Testis (tissue), 2 donors: ENCODE results near the gene CFAP46.

ENCODE experiments used
- CTCF ChIP-seq, 3 experiments: fragments of 450-650 bp in 2 of 3; fragments of 200-600 bp in 1 of 3; sonication (generic) in 1 of 3; IDR thresholded peaks; one replicate each; pipeline ENCODE4 v1.5.1; 2016 to 2019; ENCODE audit warnings: antibody characterized with exemption in 3 of 3, mild to moderate bottlenecking in 2 of 3, moderate library complexity in 1 of 3
- POLR2A ChIP-seq: fragments of 450-650 bp; IDR thresholded peaks from one replicate; pipeline ENCODE4 v1.6.1; 2017; ENCODE audit warnings: antibody characterized with exemption, mild to moderate bottlenecking, moderate library complexity

GRCh38 chr10:132938472-132939339, 3.7 kb downstream of the CFAP46 start:
- no peak for TF ChIP-seq CTCF (IDR thresholded peaks at IDR 0.05)
- no peak for TF ChIP-seq POLR2A
